ENCODE data around the gene LPAR1.

DNA sequence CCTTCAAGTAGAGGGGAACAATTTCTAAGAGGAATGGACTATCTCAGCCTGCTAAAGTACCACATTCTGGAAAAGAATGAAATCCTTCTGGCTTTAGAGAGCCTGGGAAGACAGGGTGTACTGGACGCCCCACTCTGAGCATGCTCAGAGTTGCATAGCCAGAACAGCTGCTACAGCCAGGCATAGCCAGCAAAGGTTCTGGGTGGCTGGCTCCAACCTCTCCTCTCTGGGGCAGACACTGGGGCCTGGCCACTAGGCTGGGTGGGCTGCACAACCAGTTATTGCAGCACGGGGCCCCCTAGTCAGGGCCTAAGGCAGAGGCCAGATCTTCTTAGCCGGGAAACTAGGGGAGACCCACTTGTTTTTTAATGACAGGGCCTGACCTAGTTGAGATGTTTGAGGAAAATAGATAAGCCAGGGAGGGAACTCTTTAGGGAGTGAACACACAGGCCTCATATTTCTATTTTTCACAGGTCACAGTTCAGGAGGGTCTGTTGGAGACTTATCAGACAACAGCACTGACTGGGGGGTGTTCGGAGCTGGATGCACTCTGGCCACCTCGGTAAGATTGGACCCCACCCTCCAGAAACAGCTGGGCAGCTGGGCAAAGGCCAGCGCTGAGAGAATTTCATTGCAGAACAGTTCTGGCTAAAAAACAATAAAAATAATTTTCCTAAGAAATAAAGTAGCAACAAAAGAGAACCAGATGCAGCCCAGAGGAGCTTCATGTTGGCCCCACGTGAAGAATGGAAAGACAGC is 142.9 kb downstream of the LPAR1 start:
- TF ChIP-seq TOX (CRISPR knock-in tag; IDR thresholded peaks at IDR 0.05; ENCODE audit: borderline replicate concordance) (no peak), ZFP3 (CRISPR knock-in tag; IDR thresholded peaks at IDR 0.05) (no peak)
